ENCODE results near the gene MUC5AC.
"Not testable (repeated sequence)": the region's sequence is repeated elsewhere in the genome, so short reads cannot be mapped to it uniquely, and the experiment has no call there.

Gene MUC5AC

DNA sequence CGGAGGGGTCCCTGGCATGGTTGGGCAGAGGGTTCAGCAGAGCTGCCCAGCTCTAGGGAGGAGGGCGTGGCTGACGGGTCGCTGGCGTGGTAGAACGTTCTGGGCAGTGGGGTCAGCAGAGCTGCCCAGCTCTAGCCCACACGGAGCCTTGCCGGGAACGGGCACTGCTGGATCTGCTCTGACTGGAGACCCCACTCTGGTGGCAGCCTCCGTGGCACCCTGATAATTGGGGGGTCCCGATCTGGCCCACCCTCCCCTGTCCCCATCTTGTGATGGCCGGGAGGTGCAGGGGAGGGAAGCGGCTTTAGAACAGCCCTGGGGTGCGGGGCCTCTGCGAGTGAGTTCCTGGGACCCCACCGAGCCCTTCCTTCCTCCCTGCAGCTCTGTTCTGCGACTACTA is 21.9 kb downstream of the MUC5AC start:
- no peak for DNase-seq

DNA sequence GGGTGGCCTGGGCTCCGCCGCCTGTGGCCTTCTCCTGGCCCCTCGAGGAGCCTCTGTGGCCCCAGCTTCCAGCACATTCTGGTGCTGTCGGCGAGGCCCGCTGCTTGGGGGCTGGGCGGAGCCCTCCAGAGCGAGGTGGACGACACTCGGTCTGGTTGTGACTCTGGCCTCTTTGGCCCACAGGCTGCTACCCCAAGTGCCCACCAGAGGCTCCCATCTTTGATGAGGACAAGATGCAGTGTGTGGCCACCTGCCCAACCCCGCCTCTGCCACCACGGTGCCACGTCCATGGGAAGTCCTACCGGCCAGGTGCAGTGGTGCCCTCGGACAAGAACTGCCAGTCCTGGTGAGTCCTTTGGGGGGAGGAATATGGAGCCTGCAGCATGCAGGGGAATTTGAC is 22.4 kb downstream of the MUC5AC start:
- DNase-seq = no peak

DNA sequence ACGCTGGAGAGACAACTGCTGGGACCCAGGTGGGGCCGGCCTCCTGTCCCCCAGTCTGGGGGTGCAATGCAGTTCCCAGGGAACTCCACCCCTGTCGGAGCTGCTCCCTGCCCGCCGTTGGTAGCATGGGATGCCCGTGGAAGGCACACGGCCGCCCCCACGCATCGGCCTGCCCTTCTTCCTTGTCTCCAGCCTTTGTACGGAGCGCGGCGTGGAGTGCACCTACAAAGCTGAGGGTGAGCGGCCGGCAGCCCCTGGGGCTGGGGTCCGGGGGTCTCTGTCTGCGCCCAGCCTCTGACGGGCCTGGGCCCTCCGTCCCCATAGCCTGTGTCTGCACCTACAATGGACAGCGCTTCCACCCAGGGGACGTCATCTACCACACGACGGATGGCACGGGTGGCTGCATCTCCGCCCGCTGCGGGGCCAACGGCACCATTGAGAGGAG is 23.2 kb downstream of the MUC5AC start:
- no peak for DNase-seq

DNA sequence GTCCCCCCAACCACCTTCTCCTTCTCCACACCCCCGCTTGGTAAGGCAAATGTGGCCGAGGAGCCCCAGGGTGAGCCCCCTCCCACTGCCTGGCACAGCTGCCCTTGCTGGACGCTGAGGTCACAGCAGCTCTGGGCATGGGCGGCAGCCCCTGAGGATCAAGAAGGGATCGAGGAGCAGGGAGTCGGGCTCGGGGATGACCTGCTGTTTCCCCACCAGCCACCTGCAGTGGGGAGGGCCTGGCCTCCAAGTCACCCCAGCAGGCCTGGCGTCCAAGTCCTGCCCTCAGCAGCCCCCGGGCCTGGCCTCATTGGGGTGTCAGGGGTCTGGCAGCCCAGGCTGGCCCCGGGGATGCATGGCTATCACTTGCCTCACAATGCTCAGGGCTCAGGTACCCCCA is 23.7 kb downstream of the MUC5AC start:
- DNase-seq = no peak

DNA sequence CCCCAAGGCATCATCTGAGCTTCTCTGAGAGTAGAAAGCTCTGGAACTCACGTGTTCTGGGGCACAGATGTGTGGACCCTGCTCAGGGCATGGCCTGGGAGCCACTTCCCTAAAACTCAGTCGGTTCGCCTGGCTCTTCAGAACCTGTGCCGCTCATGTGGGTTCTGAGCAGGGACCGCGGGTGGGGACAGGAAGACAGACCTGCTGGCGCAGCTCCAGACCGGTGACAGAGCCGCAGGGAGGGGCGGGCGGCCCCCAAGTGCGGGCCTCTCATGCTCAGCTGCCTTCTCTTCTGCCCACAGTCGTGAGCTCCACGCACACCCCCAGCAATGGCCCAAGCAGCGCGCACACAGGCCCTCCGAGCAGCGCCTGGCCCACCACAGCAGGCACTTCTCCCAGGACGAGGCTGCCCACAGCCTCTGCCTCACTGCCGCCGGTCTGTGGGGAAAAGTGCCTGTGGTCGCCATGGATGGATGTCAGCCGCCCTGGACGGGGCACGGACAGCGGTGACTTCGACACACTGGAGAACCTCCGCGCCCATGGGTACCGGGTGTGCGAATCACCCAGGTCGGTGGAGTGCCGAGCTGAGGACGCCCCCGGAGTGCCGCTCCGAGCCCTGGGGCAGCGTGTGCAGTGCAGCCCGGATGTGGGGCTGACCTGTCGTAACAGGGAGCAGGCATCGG is 24.2 kb downstream of the MUC5AC start:
- DNase-seq = no peak

DNA sequence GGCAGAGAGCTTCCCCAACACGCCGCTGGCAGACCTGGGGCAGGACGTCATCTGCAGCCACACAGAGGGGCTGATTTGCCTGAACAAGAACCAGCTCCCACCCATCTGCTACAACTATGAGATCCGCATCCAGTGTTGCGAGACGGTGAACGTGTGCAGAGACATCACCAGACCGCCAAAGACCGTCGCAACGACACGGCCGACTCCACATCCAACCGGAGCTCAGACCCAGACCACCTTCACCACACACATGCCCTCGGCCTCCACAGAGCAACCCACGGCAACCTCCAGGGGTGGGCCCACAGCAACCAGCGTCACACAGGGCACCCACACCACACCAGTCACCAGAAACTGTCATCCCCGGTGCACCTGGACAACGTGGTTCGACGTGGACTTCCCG is 26.4 kb downstream of the MUC5AC start:
- not testable (repeated sequence) for DNase-seq

DNA sequence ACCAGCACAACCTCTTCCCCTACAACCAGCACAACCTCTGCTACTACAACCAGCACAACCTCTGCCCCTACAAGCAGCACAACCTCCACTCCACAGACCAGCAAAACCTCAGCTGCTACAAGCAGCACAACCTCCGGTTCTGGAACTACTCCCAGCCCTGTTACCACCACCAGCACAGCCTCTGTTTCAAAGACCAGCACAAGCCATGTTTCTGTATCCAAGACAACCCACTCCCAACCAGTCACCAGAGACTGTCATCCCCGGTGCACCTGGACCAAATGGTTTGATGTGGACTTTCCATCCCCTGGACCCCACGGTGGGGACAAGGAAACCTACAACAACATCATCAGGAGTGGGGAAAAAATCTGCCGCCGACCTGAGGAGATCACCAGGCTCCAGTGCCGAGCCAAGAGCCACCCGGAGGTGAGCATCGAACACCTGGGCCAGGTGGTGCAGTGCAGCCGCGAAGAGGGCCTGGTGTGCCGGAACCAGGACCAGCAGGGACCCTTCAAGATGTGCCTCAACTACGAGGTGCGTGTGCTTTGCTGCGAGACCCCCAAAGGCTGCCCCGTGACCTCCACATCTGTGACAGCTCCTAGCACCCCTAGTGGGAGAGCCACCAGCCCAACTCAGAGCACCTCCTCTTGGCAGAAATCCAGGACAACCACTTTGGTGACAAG is 30.8 kb downstream of the MUC5AC start:
- not testable (repeated sequence) for DNase-seq

DNA sequence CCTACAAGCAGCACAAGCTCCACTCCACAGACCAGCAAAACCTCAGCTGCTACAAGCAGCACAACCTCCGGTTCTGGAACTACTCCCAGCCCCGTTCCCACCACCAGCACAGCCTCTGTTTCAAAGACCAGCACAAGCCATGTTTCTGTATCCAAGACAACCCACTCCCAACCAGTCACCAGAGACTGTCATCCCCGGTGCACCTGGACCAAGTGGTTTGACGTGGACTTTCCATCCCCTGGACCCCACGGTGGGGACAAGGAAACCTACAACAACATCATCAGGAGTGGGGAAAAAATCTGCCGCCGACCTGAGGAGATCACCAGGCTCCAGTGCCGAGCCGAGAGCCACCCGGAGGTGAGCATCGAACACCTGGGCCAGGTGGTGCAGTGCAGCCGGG is 32.1 kb downstream of the MUC5AC start:
- DNase-seq = not testable (repeated sequence)

DNA sequence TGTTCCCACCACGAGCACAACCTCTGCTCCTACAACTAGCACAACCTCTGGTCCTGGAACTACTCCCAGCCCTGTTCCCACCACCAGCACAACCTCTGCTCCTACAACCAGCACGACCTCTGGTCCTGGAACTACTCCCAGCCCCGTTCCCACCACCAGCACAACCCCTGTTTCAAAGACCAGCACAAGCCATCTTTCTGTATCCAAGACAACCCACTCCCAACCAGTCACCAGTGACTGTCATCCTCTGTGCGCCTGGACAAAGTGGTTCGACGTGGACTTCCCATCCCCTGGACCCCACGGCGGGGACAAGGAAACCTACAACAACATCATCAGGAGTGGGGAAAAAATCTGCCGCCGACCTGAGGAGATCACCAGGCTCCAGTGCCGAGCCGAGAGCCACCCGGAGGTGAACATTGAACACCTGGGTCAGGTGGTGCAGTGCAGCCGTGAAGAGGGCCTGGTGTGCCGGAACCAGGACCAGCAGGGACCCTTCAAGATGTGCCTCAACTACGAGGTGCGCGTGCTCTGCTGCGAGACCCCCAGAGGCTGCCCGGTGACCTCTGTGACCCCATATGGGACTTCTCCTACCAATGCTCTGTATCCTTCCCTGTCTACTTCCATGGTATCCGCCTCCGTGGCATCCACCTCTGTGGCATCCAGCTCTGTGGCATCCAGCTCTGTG is 34.2 kb downstream of the MUC5AC start:
- not testable (repeated sequence) for DNase-seq

DNA sequence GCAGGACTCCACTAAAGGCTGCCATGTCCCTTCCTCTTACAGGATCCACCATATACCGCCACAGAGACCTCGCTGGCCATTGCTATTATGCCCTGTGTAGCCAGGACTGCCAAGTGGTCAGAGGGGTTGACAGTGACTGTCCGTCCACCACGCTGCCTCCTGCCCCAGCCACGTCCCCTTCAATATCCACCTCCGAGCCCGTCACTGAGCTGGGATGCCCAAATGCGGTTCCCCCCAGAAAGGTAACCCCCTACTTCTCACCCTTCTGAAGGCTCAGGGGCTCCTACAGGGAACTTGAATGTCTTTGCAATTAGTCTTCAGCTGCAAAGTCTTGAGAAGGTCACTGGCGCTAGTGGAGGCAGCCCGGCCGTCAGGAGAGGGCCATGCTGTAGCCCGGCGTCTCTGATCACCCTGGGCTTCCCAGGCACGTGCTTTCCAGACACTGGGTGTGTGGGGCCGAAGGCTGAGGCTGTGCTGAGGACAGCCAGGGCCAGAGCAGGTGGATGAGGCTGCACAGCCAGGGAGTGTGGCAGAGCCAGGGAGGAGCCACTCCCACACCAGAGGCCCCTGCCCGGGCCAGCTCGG is 35.1 kb downstream of the MUC5AC start:
- no peak for DNase-seq

DNA sequence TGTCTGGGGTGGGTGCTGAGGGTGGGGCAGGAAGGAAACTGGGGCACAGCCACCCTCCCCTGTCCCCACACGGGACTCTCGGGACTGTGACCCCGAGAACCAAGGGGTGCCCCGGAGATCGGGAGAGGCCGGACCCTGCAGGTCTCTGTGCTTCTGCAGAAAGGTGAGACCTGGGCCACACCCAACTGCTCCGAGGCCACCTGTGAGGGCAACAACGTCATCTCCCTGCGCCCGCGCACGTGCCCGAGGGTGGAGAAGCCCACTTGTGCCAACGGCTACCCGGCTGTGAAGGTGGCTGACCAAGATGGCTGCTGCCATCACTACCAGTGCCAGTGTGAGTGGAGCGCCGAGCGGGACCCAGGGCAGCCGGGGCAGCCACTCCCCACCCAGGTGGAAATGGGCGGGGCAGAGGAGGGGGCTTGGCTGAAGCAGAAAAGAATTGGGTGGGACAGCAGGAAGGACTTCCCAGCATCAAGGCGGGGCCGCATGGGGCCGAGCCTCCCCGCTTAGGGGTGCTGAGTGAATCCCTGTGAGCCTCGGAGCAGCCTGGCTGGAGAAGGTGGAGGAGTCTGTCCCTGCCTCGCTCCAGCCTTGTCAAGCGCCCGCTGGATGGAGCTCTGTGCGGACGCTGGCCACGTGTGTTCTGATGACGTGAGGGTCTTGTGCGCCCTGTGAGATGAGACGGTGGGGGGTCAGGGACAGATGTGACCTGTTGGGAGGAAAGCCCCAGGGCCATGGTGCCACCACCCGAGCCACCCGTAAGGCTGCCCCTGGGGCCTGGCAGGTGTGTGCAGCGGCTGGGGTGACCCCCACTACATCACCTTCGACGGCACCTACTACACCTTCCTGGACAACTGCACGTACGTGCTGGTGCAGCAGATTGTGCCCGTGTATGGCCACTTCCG is 35.8 kb downstream of the MUC5AC start:
- no peak for DNase-seq

DNA sequence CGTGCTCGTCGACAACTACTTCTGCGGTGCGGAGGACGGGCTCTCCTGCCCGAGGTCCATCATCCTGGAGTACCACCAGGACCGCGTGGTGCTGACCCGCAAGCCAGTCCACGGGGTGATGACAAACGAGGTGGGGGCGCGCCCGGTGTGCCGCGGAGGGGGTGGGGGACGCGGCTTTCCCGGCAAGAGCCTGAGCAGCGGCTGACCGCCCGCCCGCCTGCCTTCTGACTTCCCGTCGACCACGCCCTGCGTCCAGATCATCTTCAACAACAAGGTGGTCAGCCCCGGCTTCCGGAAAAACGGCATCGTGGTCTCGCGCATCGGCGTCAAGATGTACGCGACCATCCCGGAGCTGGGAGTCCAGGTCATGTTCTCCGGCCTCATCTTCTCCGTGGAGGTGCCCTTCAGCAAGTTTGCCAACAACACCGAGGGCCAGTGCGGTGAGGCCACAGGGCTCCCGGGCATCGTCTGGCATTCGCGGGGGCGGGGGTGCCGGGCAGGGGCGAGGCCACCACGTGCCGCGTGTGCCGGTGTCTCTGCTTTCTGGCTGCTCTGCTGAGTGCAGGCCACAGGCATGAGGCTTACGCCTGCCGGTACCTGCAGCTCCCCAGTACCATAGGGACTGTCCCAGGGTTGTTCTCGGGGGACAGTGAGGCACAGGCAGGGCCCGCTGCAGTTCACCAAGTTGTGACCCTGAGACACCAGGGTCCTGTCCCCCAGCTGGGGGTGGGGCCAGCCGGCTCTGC is 36.7 kb downstream of the MUC5AC start:
- no peak for DNase-seq

DNA sequence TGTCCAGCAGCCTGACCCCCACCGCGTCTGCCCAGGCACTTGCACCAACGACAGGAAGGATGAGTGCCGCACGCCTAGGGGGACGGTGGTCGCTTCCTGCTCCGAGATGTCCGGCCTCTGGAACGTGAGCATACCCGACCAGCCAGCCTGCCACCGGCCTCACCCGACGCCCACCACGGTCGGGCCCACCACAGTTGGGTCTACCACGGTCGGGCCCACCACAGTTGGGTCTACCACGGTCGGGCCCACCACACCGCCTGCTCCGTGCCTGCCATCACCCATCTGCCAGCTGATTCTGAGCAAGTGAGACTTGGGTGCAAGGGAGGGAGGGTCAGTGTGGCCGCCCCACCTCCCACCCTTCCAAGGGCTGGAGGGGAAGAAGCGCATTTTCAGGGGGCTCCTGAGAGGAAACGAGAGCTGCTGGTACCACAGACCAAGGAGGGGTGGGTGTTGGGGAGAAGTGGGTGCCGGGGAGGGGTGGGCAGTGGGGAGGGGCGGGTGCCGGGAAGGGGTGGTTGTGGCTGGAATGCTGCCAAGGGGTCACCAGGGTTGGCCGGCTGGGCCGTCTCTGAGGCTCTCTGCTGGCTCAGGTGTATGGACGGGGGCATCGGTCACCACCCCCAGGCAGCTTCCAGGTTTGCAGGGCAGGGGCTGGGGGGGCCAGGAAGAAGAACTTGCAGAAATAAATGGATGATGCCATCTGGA is 37.4 kb downstream of the MUC5AC start:
- no peak for DNase-seq

DNA sequence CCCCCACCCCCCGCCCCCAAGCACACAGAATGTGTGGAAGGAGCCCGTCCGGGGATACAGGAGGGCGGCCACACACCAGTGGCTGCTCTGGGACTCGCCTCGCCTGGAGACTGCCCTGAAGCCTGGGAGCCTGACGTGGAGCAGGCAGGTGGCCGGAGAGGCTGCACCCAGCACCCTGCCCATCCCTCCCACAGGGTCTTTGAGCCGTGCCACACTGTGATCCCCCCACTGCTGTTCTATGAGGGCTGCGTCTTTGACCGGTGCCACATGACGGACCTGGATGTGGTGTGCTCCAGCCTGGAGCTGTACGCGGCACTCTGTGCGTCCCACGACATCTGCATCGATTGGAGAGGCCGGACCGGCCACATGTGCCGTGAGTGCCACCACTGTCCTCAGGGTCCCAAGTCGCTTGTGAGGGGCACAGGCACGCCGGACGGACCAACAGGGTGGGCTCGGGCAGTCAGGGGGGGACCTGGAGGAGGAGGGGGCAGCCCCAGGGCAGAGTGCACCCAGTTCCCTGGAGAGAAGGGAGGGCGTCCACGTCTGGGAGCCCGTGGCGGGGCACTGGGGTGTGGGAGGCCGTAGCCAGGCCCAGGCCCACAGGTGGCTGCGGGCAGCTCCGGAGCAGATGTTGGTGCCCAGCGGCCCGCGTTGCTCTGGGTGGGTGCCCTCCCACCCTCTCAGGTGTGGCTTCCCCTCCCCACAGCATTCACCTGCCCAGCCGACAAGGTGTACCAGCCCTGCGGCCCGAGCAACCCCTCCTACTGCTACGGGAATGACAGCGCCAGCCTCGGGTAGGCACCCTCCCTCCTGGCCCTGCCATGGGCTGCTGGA is 38.1 kb downstream of the MUC5AC start:
- DNase-seq = no peak

DNA sequence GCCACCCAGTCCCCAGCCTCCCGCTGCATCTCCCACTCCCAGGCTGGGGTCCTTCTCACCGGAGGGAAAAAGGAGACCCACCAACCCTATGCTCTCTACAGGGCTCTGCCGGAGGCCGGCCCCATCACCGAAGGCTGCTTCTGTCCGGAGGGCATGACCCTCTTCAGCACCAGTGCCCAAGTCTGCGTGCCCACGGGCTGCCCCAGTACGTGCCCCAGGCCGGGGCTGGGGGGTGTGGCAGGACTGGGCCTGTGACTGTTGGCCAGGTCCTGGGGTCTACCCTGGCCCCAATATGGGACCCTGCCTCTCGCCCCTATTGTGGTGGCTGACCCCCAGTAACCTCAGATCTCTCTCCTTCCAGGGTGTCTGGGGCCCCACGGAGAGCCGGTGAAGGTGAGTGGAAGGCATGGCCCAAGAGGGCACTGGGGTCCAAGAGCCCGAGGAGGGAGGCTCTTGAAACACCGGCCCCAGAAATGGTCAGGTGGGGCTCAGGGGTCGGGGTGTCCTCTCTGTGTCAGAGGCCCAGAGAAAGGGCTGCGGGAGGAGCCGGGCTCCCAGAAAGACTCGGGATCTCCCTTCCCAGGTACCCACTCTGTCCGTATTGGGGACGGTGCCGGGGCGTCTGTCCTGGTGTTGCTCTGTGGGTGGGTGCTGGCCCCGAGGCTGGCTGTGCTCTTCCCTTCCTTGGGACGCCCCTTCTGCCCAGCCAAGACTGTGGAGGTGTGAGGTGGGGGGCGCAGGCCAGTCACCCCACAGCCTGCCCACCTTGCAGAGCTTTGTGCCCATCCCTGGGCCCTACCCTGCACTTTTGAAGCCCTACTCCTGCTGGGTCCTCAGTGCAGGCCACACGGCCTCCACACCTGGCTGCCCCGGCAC is 39.0 kb downstream of the MUC5AC start:
- DNase-seq = no peak

DNA sequence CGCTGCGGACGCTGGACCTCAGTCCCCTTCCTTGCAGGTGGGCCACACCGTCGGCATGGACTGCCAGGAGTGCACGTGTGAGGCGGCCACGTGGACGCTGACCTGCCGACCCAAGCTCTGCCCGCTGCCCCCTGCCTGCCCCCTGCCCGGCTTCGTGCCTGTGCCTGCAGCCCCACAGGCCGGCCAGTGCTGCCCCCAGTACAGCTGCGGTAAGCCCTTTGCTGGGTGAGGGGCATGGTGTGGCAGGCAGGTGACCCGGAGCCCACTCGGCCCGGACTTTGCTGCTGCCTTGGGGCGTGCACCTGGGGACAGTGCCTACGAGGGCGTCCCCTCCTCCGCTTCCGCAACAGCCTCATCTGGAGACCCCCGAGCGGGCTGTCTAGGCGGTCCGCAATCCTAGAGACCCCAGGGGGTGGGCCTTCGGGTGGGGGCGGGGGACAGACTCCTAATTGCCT is 39.7 kb downstream of the MUC5AC start:
- DNase-seq = no peak

DNA sequence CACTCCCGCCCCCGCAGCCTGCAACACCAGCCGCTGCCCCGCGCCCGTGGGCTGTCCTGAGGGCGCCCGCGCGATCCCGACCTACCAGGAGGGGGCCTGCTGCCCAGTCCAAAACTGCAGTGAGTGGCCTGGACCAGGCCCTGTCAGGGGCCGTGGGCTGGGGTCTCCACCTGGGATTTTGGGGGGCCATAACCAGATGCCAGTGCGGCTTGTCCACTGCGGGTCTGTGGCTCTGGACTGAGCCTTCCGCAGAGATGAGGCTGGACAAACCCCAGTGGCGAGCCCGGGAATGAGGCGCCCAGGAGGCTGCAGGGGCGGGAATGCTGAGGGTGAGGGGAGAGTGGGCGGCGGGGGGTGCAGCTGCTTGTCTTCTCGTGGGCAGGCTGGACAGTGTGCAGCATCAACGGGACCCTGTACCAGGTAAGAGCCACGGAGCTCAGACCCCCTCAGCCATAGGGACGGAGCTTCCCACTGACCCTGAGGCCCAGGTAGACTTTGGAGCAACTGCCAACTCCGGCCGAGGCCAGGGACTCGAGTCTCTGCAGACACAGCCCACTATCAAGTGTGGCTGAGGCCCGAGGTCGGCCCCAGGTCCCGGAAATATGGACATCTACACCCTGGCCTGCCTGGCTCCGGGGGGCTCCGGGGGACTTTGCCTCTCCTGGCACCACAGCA is 40.3 kb downstream of the MUC5AC start:
- DNase-seq = no peak

DNA sequence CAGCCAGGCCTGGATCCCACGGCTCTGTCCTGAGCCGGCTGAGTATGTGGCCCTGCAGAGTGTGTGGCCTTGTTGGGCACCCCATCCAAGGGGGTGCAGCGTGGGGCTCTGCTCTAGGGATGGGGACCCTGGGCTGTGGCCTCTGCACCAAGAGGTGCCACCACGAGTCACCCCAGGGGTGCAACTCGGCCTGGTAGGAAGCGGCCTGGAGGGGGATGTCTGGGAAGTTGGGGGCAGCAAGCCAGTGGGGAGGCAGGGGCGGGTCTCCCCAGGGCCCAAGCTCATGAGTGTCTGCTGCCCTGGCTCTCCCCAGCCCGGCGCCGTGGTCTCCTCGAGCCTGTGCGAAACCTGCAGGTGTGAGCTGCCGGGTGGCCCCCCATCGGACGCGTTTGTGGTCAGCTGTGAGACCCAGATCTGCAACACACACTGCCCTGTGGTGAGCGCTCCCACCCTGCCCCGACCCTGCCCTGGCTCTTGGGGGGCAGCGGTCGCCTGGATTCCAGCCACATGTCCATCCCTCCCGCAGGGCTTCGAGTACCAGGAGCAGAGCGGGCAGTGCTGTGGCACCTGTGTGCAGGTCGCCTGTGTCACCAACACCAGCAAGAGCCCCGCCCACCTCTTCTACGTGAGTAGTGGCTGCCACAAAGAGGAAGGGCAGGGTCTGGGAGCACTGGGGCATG is 40.9 kb downstream of the MUC5AC start:
- DNase-seq = peak; percentile 39
